Liver (tissue), 9 donors: ENCODE data around the gene SUPT4H1. TPM values are rescaled to one million over a fixed set of nuclear protein-coding genes. Genes with fewer than 3 reads are reported as not detected.

ENCODE experiments used
- DNase-seq: peaks from one replicate; pipeline ENCODE4 v3.0.0-alpha.2; 2017; ENCODE audit warnings: low spot score
- H3K27ac ChIP-seq, 2 donors: one replicate each; pipeline ENCODE4 v1.7.0; 2013; ENCODE audit warnings: inconsistent platforms in 2 of 2, low read length in 2 of 2, control low read depth in 1 of 2, low read depth in 1 of 2, mild to moderate bottlenecking in 1 of 2
- H3K27me3 ChIP-seq, 4 donors: one replicate each; pipeline versions ENCODE4 v1.6.1 to v1.7.0; 2013; ENCODE audit warnings: low read length in 3 of 4, inconsistent platforms in 1 of 4, mild to moderate bottlenecking in 1 of 4, moderate library complexity in 1 of 4; ENCODE audit not compliant: control insufficient read depth in 4 of 4, insufficient read depth in 4 of 4
- H3K36me3 ChIP-seq, 4 donors: one replicate each; pipeline versions ENCODE4 v1.6.1 to v1.7.0; 2013; ENCODE audit warnings: low read length in 3 of 4, mild to moderate bottlenecking in 3 of 4, low read depth in 1 of 4, moderate library complexity in 1 of 4; ENCODE audit not compliant: control insufficient read depth in 4 of 4, insufficient read depth in 3 of 4
- H3K4me1 ChIP-seq, 4 donors: one replicate each; pipeline versions ENCODE4 v1.6.1 to v1.7.0; 2013; ENCODE audit warnings: low read length in 3 of 4, mild to moderate bottlenecking in 3 of 4, moderate library complexity in 1 of 4; ENCODE audit not compliant: control insufficient read depth in 4 of 4, insufficient read depth in 4 of 4
- H3K4me3 ChIP-seq, 3 donors: one replicate each; pipeline versions ENCODE4 v1.6.1 to v1.7.0; 2013; ENCODE audit warnings: low read length in 3 of 3, control low read depth in 1 of 3, low read depth in 1 of 3, mild to moderate bottlenecking in 1 of 3
- H3K9ac ChIP-seq, 2 donors: one replicate each; pipeline ENCODE4 v1.7.0; 2013; ENCODE audit warnings: low read length in 2 of 2, mild to moderate bottlenecking in 2 of 2, moderate library complexity in 2 of 2, control low read depth in 1 of 2, low read depth in 1 of 2
- H3K9me3 ChIP-seq, 4 donors: one replicate each; pipeline versions ENCODE4 v1.6.1 to v1.7.0; 2013; ENCODE audit warnings: low read length in 3 of 4; ENCODE audit not compliant: control insufficient read depth in 4 of 4
- ATF3 ChIP-seq: IDR thresholded peaks from 2 replicates; pipeline ENCODE4 v1.6.1; 2016; ENCODE audit warnings: antibody characterized with exemption
- EGR1 ChIP-seq, 2 donors: IDR thresholded peaks; 2 replicates each; pipeline ENCODE4 v1.6.1; 2016 to 2018; ENCODE audit warnings: antibody characterized with exemption in 2 of 2, low read depth in 2 of 2
- FOXA1 ChIP-seq: IDR thresholded peaks from 2 replicates; pipeline ENCODE4 v1.6.1; 2016; ENCODE audit warnings: antibody characterized with exemption
- FOXA2 ChIP-seq: IDR thresholded peaks from 2 replicates; pipeline ENCODE4 v1.6.1; 2016; ENCODE audit warnings: antibody characterized with exemption
- GABPA ChIP-seq, 2 donors: IDR thresholded peaks in 1 of 2; conservative IDR thresholded peaks in 1 of 2; 2 replicates each; pipeline ENCODE4 v1.6.1; 2016; ENCODE audit warnings: antibody characterized with exemption in 2 of 2, mild to moderate bottlenecking in 1 of 2, moderate library complexity in 1 of 2
- HNF4A ChIP-seq, 2 donors: conservative IDR thresholded peaks; 2 replicates each; pipeline ENCODE4 v1.6.1; 2016; ENCODE audit warnings: antibody characterized with exemption in 2 of 2, mild to moderate bottlenecking in 2 of 2
- HNF4G ChIP-seq: IDR thresholded peaks from 2 replicates; pipeline ENCODE4 v1.6.1; 2016; ENCODE audit warnings: antibody characterized with exemption
- JUND ChIP-seq, 2 donors: IDR thresholded peaks; 2 replicates each; pipeline ENCODE4 v1.6.1; 2016; ENCODE audit warnings: antibody characterized with exemption in 2 of 2
- NR2F2 ChIP-seq: IDR thresholded peaks from 2 replicates; pipeline ENCODE4 v1.6.1; 2016; ENCODE audit warnings: antibody characterized with exemption
- RAD21 ChIP-seq, 2 donors: IDR thresholded peaks; 2 replicates each; pipeline ENCODE4 v1.6.1; 2016; ENCODE audit warnings: antibody characterized with exemption in 2 of 2, mild to moderate bottlenecking in 2 of 2
- REST ChIP-seq: IDR thresholded peaks from 2 replicates; pipeline ENCODE4 v1.6.1; 2016; ENCODE audit warnings: antibody characterized with exemption, mild to moderate bottlenecking
- RXRA ChIP-seq, 2 donors: IDR thresholded peaks; 2 replicates each; pipeline ENCODE4 v1.6.1; 2017 to 2018; ENCODE audit warnings: antibody characterized with exemption in 2 of 2, mild to moderate bottlenecking in 1 of 2
- SP1 ChIP-seq: IDR thresholded peaks from 2 replicates; pipeline ENCODE4 v1.6.1; 2018; ENCODE audit warnings: antibody characterized with exemption, mild to moderate bottlenecking
- TAF1 ChIP-seq: conservative IDR thresholded peaks from 2 replicates; pipeline ENCODE4 v1.6.1; 2016; ENCODE audit warnings: antibody characterized with exemption, mild to moderate bottlenecking
- YY1 ChIP-seq: IDR thresholded peaks from 2 replicates; pipeline ENCODE4 v1.6.1; 2016; ENCODE audit warnings: antibody characterized with exemption, mild to moderate bottlenecking
- WGBS: extraction: QIAGEN DNeasy Blood & Tissue Kit; methylation state at CpG from one replicate; pipeline ENCODE4 v1.1.7; 2013; 5-methylcytosine and 5-hydroxymethylcytosine counted together
- polyA plus RNA-seq, 2 donors: library from polyadenylated mRNA; stranded (reverse) in 1 of 2; unstranded in 1 of 2; fragments of 200-250 nt in 1 of 2; fragments of >200 nt in 1 of 2; fragmentation: Nextera tagmentation in 1 of 2; extraction: Ambion mirVana in 1 of 2; gene quantifications; one replicate each; pipeline versions ENCODE4 v1.2.1 to v1.2.3, GENCODE V29; 2013 to 2015
- total RNA-seq, 2 donors: library from RNA; depleted of rRNA; stranded (reverse); fragments of >200 nt; gene quantifications; one replicate each; pipeline ENCODE4 v1.2.3, GENCODE V29; 2014
- TF ChIP-seq, protein P1 (sequence below): fragments of 150-350 bp; IDR thresholded peaks from 2 replicates; pipeline ENCODE4 v1.5.1; 2017; ENCODE audit warnings: improper control_type of control experiment, low read depth, low read length; ENCODE audit not compliant: missing input control
- TF ChIP-seq, protein P2 (sequence below): IDR thresholded peaks from 2 replicates; pipeline ENCODE4 v1.6.1; 2016; ENCODE audit warnings: antibody characterized with exemption
- TF ChIP-seq, protein P3 (sequence below): IDR thresholded peaks from 2 replicates; pipeline ENCODE4 v1.6.1; 2016; ENCODE audit warnings: antibody characterized with exemption
- donor health status: healthy.
- donor health status: healthy.
- donor health status: healthy.
- donor health status: healthy.
- donor health status: healthy.

SUPT4H1 gene
- total and polyA plus RNA-seq, 4 donors, result 23.3 to 59.1 (median 40.4) TPM

DNA sequence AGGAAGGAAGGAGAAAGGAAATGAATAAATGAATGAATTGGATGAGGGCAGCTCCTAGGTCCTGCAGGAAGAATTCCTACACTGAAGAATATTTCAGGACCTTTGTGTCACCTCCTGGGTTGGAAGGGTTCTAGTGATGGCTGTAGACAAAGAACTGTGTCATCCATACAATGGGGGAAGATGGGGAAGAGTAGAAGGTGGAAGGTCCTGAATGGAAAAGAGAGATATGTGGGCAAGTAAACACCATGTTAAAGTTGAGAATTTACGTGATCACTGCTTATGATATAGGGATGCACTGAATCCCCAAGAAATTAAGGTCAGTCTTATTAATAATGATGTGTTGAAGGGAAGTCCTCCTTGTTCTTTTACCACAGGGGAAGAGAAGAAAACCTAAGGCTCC lies 4.2 kb upstream of the SUPT4H1 start:
- peaks cover under 1 to 15% (median 13%) of the 10 kb centered on the region in 4 donors for H3K4me1 ChIP-seq
- H3K36me3 ChIP-seq, result peaks cover 10 to 24% (median 23%) of the 10 kb centered on the region in 4 donors
- no peaks in the 10 kb centered on the region for H3K9me3 ChIP-seq
- H3K4me3 ChIP-seq, result no peak overlapping the region
- WGBS, result 93% methylated on average over 1 of the region's 1 CpG
- TF ChIP-seq JUND (IDR thresholded peaks at IDR 0.05), result no peak
- TF ChIP-seq YY1, result no peak
- TF ChIP-seq SP1, result no peak
- no peak for TF ChIP-seq ATF3
- no peak for TF ChIP-seq RAD21 (IDR thresholded peaks at IDR 0.05)
- TF ChIP-seq TAF1, result no peak
- TF ChIP-seq GABPA (IDR thresholded peaks at IDR 0.05 in 1 of 2, conservative IDR thresholded peaks at IDR 0.05 in 1 of 2), result no peak
- no peak for TF ChIP-seq NR2F2
- TF ChIP-seq, protein P1, sequence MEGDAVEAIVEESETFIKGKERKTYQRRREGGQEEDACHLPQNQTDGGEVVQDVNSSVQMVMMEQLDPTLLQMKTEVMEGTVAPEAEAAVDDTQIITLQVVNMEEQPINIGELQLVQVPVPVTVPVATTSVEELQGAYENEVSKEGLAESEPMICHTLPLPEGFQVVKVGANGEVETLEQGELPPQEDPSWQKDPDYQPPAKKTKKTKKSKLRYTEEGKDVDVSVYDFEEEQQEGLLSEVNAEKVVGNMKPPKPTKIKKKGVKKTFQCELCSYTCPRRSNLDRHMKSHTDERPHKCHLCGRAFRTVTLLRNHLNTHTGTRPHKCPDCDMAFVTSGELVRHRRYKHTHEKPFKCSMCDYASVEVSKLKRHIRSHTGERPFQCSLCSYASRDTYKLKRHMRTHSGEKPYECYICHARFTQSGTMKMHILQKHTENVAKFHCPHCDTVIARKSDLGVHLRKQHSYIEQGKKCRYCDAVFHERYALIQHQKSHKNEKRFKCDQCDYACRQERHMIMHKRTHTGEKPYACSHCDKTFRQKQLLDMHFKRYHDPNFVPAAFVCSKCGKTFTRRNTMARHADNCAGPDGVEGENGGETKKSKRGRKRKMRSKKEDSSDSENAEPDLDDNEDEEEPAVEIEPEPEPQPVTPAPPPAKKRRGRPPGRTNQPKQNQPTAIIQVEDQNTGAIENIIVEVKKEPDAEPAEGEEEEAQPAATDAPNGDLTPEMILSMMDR, result no peak
- TF ChIP-seq FOXA1, result no peak
- TF ChIP-seq HNF4G, result no peak
- TF ChIP-seq HNF4A (conservative IDR thresholded peaks at IDR 0.05), result no peak
- TF ChIP-seq FOXA2, result no peak
- TF ChIP-seq, protein P2, sequence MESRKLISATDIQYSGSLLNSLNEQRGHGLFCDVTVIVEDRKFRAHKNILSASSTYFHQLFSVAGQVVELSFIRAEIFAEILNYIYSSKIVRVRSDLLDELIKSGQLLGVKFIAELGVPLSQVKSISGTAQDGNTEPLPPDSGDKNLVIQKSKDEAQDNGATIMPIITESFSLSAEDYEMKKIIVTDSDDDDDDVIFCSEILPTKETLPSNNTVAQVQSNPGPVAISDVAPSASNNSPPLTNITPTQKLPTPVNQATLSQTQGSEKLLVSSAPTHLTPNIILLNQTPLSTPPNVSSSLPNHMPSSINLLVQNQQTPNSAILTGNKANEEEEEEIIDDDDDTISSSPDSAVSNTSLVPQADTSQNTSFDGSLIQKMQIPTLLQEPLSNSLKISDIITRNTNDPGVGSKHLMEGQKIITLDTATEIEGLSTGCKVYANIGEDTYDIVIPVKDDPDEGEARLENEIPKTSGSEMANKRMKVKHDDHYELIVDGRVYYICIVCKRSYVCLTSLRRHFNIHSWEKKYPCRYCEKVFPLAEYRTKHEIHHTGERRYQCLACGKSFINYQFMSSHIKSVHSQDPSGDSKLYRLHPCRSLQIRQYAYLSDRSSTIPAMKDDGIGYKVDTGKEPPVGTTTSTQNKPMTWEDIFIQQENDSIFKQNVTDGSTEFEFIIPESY, result no peak
- TF ChIP-seq, protein P3, sequence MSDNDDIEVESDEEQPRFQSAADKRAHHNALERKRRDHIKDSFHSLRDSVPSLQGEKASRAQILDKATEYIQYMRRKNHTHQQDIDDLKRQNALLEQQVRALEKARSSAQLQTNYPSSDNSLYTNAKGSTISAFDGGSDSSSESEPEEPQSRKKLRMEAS, result no peak
- TF ChIP-seq EGR1 (IDR thresholded peaks at IDR 0.05; ENCODE audit: low read depth in 2 of 2), result no peak
- no peak for TF ChIP-seq REST
- TF ChIP-seq RXRA (IDR thresholded peaks at IDR 0.05), result no peak
- H3K9ac ChIP-seq, result no peak overlapping the region
- H3K27me3 ChIP-seq, result no peaks in the 10 kb centered on the region
- DNase-seq, result no peak
- H3K27ac ChIP-seq, result no peak overlapping the region
